HEK293 (cell line): ENCODE measurements around the gene AMMECR1L.
"Not testable (repeated sequence)": the region's sequence is repeated elsewhere in the genome, so short reads cannot be mapped to it uniquely, and the experiment has no call there.

Experiments used
- CTCF ChIA-PET: fragments of 350-600 bp; formaldehyde crosslinking; extraction: SDS; loops from one replicate; lab custom pipeline; 2021; ENCODE audit warnings: antibody characterized with exemption; lab: Yijun Ruan, JAX
- POLR2A ChIA-PET: fragments of 300-600 bp; formaldehyde crosslinking; extraction: SDS; loops from one replicate; lab custom pipeline; 2020; ENCODE audit warnings: antibody characterized with exemption, inconsistent platforms; lab: Yijun Ruan, JAX
- H3K27ac ChIP-seq: fragments of 200-500 bp; sonication (Bioruptor generic); 2 replicates; pipeline ENCODE4 v1.5.1; 2014; ENCODE audit warnings: low read depth, low read length, control low read depth, inconsistent platforms; ENCODE audit errors: extremely low read depth
- H3K36me3 ChIP-seq, 2 experiments: fragments of 200-500 bp in 1 of 2; sonication (Bioruptor generic) in 1 of 2; 1 replicate in 1 of 2; 2 replicates in 1 of 2; pipeline ENCODE4 v1.5.1; 2014 to 2017; ENCODE audit warnings: inconsistent platforms in 2 of 2, low read length in 2 of 2; ENCODE audit not compliant: control insufficient read depth in 2 of 2, insufficient read depth in 1 of 2
- H3K4me1 ChIP-seq: fragments of 200-500 bp; sonication (Bioruptor generic); 2 replicates; pipeline ENCODE4 v1.5.1; 2014; ENCODE audit warnings: mild to moderate bottlenecking, low read length, inconsistent platforms; ENCODE audit not compliant: control insufficient read depth, insufficient read depth
- H3K4me3 ChIP-seq: 2 replicates; pipeline ENCODE4 v1.5.1; 2011; ENCODE audit warnings: low read depth, mild to moderate bottlenecking, control low read depth, low read length, moderate library complexity
- H3K9me3 ChIP-seq: fragments of 200-500 bp; sonication (Bioruptor generic); 2 replicates; pipeline ENCODE4 v1.5.1; 2014; ENCODE audit warnings: low read depth, low read length, inconsistent platforms; ENCODE audit not compliant: control insufficient read depth, insufficient read depth
- EGR2 ChIP-seq: fragments of 450-650 bp; formaldehyde crosslinking; IDR thresholded peaks from 2 replicates; pipeline ENCODE4 v1.5.1; 2016; ENCODE audit warnings: low read depth, missing biosample characterization, missing genetic modification characterization
- GFI1B ChIP-seq: fragments of 450-650 bp; formaldehyde crosslinking; IDR thresholded peaks from 2 replicates; pipeline ENCODE4 v1.5.1; 2016; ENCODE audit warnings: missing biosample characterization, missing genetic modification characterization
- GLI4 ChIP-seq: fragments of 450-650 bp; formaldehyde crosslinking; IDR thresholded peaks from 2 replicates; pipeline ENCODE4 v1.5.1; 2016; ENCODE audit warnings: missing biosample characterization, missing genetic modification characterization
- HOXD13 ChIP-seq: sonication (generic); formaldehyde crosslinking; IDR thresholded peaks from 2 replicates; pipeline ENCODE4 v1.8.0; 2022; ENCODE audit warnings: missing genetic modification reagents, borderline replicate concordance
- KLF1 ChIP-seq: fragments of 450-650 bp; formaldehyde crosslinking; IDR thresholded peaks from 2 replicates; pipeline ENCODE4 v1.5.1; 2016; ENCODE audit warnings: missing biosample characterization, missing genetic modification characterization
- KLF9 ChIP-seq: fragments of 450-650 bp; formaldehyde crosslinking; IDR thresholded peaks from 2 replicates; pipeline ENCODE4 v1.5.1; 2016; ENCODE audit warnings: missing biosample characterization, missing genetic modification characterization, low read depth
- PRDM1 ChIP-seq: fragments of 450-650 bp; formaldehyde crosslinking; IDR thresholded peaks from 2 replicates; pipeline ENCODE4; 2016; ENCODE audit warnings: missing biosample characterization, missing genetic modification characterization
- SP2 ChIP-seq: fragments of 450-650 bp; formaldehyde crosslinking; IDR thresholded peaks from 2 replicates; pipeline ENCODE4 v1.5.1; 2016; ENCODE audit warnings: missing biosample characterization, missing genetic modification characterization
- SP3 ChIP-seq: fragments of 450-650 bp; formaldehyde crosslinking; IDR thresholded peaks from 2 replicates; pipeline ENCODE4 v1.5.1; 2016; ENCODE audit warnings: missing biosample characterization, missing genetic modification characterization
- SP7 ChIP-seq: fragments of 450-650 bp; formaldehyde crosslinking; IDR thresholded peaks from 2 replicates; pipeline ENCODE4 v1.5.1; 2016; ENCODE audit warnings: missing biosample characterization, missing genetic modification characterization
- ZBTB17 ChIP-seq: fragments of 450-650 bp; formaldehyde crosslinking; IDR thresholded peaks from 2 replicates; pipeline ENCODE4 v1.5.1; 2016; ENCODE audit warnings: missing biosample characterization, missing genetic modification characterization
- ZBTB20 ChIP-seq: fragments of 450-650 bp; formaldehyde crosslinking; IDR thresholded peaks from 2 replicates; pipeline ENCODE4 v1.5.1; 2016; ENCODE audit warnings: missing biosample characterization, missing genetic modification characterization
- ZBTB48 ChIP-seq: fragments of 450-650 bp; formaldehyde crosslinking; IDR thresholded peaks from 2 replicates; pipeline ENCODE4 v1.5.1; 2016; ENCODE audit warnings: missing biosample characterization, missing genetic modification characterization
- ZFHX2 ChIP-seq: fragments of 450-650 bp; formaldehyde crosslinking; conservative IDR thresholded peaks from 2 replicates; pipeline ENCODE4 v1.5.1; 2016; ENCODE audit warnings: missing biosample characterization, missing genetic modification characterization
- ZNF335 ChIP-seq: fragments of 450-650 bp; formaldehyde crosslinking; conservative IDR thresholded peaks from 2 replicates; pipeline ENCODE4 v1.5.1; 2016; ENCODE audit warnings: missing biosample characterization, missing genetic modification characterization
- ZNF366 ChIP-seq: fragments of 450-650 bp; formaldehyde crosslinking; conservative IDR thresholded peaks from 2 replicates; pipeline ENCODE4 v1.5.1; 2016; ENCODE audit warnings: missing biosample characterization, missing genetic modification characterization
- ZNF394 ChIP-seq: fragments of 450-650 bp; formaldehyde crosslinking; IDR thresholded peaks from 2 replicates; pipeline ENCODE4 v1.5.1; 2016; ENCODE audit warnings: missing biosample characterization, missing genetic modification characterization, mild to moderate bottlenecking, moderate library complexity, borderline replicate concordance
- ZNF600 ChIP-seq: fragments of 450-650 bp; formaldehyde crosslinking; IDR thresholded peaks from 2 replicates; pipeline ENCODE4 v1.5.1; 2016; ENCODE audit warnings: missing biosample characterization, missing genetic modification characterization
- TF ChIP-seq, protein P1 (sequence below): fragments of 450-650 bp; formaldehyde crosslinking; IDR thresholded peaks from 2 replicates; pipeline ENCODE4 v1.5.1; 2016; ENCODE audit warnings: missing biosample characterization, missing genetic modification characterization
- TF ChIP-seq, protein P2 (sequence below): fragments of 450-650 bp; formaldehyde crosslinking; IDR thresholded peaks from 2 replicates; pipeline ENCODE4 v1.5.1; 2016; ENCODE audit warnings: missing biosample characterization, missing genetic modification characterization
- TF ChIP-seq, protein P3 (sequence below): fragments of 450-650 bp; formaldehyde crosslinking; IDR thresholded peaks from 2 replicates; pipeline ENCODE4 v1.5.1; 2017; ENCODE audit warnings: missing biosample characterization, missing genetic modification characterization

Gene AMMECR1L

DNA sequence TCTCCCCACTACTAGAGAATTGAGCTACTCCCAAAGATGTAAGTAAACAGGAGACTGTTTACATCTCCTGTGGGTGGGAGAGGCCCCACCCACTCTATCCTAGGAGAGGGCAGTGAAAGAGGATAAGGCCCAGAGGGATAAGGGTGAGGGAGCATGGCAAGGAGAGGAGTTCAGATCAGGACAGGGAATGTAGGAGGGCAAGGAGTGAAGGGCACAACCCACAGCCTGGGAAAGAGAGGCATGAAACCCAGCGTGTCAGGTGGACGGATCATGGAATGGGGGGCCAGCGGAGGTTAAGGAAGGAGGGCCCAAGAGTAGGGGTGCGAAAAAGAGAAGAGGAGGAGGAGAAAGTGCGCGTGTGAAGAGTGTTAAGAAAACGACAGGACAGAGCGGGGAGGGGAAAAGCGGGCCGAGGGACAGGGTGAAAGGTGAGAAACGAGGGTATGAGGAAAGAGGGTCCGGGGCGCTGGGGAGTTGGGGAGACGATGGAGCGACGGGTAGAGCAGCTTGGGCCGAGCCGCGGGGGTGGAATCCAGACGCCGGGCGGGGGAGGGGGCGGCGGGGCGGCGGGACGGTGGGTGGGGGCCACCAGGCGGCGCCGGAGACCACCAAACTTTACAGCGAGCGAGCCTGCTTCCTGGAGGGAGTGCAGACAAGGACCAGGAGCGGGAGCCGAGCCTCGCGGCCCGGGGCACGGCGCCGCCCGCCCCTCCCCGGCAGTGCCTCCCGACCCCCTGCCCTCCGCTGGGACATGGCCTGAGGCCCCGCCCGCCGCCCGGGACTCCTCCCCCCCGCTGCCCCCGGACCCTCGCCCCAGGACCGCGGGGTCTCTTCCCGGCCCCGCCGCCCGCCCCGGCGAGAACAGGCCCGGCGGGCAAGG, 655 bp downstream of the AMMECR1L start:
- peak; percentile 84 for TF ChIP-seq KLF1 (tag by site-specific recombination)
- peak; percentile 52; the same call in 1 of the 2 replicates for TF ChIP-seq ZNF600 (tag by site-specific recombination)
- TF ChIP-seq, protein P1, sequence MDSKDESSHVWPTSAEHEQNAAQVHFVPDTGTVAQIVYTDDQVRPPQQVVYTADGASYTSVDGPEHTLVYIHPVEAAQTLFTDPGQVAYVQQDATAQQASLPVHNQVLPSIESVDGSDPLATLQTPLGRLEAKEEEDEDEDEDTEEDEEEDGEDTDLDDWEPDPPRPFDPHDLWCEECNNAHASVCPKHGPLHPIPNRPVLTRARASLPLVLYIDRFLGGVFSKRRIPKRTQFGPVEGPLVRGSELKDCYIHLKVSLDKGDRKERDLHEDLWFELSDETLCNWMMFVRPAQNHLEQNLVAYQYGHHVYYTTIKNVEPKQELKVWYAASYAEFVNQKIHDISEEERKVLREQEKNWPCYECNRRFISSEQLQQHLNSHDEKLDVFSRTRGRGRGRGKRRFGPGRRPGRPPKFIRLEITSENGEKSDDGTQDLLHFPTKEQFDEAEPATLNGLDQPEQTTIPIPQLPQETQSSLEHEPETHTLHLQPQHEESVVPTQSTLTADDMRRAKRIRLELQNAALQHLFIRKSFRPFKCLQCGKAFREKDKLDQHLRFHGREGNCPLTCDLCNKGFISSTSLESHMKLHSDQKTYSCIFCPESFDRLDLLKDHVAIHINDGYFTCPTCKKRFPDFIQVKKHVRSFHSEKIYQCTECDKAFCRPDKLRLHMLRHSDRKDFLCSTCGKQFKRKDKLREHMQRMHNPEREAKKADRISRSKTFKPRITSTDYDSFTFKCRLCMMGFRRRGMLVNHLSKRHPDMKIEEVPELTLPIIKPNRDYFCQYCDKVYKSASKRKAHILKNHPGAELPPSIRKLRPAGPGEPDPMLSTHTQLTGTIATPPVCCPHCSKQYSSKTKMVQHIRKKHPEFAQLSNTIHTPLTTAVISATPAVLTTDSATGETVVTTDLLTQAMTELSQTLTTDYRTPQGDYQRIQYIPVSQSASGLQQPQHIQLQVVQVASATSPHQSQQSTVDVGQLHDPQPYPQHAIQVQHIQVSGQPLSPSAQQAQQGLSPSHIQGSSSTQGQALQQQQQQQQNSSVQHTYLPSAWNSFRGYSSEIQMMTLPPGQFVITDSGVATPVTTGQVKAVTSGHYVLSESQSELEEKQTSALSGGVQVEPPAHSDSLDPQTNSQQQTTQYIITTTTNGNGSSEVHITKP (tag by site-specific recombination): peak; percentile 77
- peak; percentile 50 for TF ChIP-seq SP3 (tag by site-specific recombination)
- peak; percentile 91 for TF ChIP-seq ZBTB17 (tag by site-specific recombination)
- peak; percentile 91 for TF ChIP-seq EGR2 (tag by site-specific recombination)
- peak; percentile 95 for TF ChIP-seq PRDM1 (tag by site-specific recombination)
- TF ChIP-seq ZNF366 (tag by site-specific recombination): peak; percentile 62
- peak; percentile 36; the same call in 1 of the 2 replicates for TF ChIP-seq SP2 (tag by site-specific recombination)
- peak; percentile 24; the same call in 1 of the 2 replicates for TF ChIP-seq ZBTB20 (tag by site-specific recombination)
- TF ChIP-seq ZNF335 (tag by site-specific recombination): peak; percentile 41
- TF ChIP-seq ZNF394 (tag by site-specific recombination): peak; percentile 35; the same call in 1 of the 2 replicates
- peak; percentile 57; the same call in 1 of the 2 replicates for TF ChIP-seq KLF9 (tag by site-specific recombination)
- TF ChIP-seq ZBTB48 (tag by site-specific recombination): peak; percentile 71; the same call in 1 of the 2 replicates
- TF ChIP-seq ZFHX2 (tag by site-specific recombination): peak; percentile 95
- TF ChIP-seq, protein P2, sequence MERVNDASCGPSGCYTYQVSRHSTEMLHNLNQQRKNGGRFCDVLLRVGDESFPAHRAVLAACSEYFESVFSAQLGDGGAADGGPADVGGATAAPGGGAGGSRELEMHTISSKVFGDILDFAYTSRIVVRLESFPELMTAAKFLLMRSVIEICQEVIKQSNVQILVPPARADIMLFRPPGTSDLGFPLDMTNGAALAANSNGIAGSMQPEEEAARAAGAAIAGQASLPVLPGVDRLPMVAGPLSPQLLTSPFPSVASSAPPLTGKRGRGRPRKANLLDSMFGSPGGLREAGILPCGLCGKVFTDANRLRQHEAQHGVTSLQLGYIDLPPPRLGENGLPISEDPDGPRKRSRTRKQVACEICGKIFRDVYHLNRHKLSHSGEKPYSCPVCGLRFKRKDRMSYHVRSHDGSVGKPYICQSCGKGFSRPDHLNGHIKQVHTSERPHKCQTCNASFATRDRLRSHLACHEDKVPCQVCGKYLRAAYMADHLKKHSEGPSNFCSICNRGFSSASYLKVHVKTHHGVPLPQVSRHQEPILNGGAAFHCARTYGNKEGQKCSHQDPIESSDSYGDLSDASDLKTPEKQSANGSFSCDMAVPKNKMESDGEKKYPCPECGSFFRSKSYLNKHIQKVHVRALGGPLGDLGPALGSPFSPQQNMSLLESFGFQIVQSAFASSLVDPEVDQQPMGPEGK (tag by site-specific recombination): peak; percentile 17; the same call in 1 of the 2 replicates
- H3K27ac ChIP-seq: peak overlapping the region; percentile 68
- ChIA-PET POLR2A (interaction anchor here (1.0 to 1.5 kb wide), 3 partner anchors 9 to 28 kb away, joined by 3 to 5 read pairs (median 4); partner anchors contain the start of gene POLR2D), CTCF (interaction anchor here (0.6 to 1.6 kb wide), 3 partner anchors 10 to 367 kb away, joined by 3 to 4 read pairs (median 4); no protein-coding TSS in a partner anchor)
- H3K36me3 ChIP-seq: peaks cover 15 to 39% of the 10 kb centered on the region in 2 experiments
- not testable (repeated sequence) for H3K4me1 ChIP-seq, H3K9me3 ChIP-seq
- H3K4me3 ChIP-seq: peak overlapping the region; percentile 54

GRCh38 chr2:127884436-127884835, 1.3 kb downstream of the AMMECR1L start:
- H3K4me1 ChIP-seq: peaks cover 8% of the 10 kb centered on the region; the same call in 1 of the 2 replicates
- ChIA-PET POLR2A (interaction anchor here (1.0 to 1.5 kb wide), 3 partner anchors 9 to 27 kb away, joined by 3 to 5 read pairs (median 4); partner anchors contain the start of gene POLR2D), CTCF (interaction anchor here (0.6 to 1.6 kb wide), 4 partner anchors 9 to 367 kb away, joined by 3 to 6 read pairs (median 4); no protein-coding TSS in a partner anchor)
- peak overlapping the region; percentile 68 for H3K27ac ChIP-seq
- H3K9me3 ChIP-seq: no peaks in the 10 kb centered on the region
- peak overlapping the region; percentile 54 for H3K4me3 ChIP-seq
- peaks cover 15 to 46% of the 10 kb centered on the region in 2 experiments for H3K36me3 ChIP-seq
- no peak for TF ChIP-seq SP7
- TF ChIP-seq, protein P1 (tag by site-specific recombination): no peak
- no peak for TF ChIP-seq HOXD13 (CRISPR knock-in tag)
- TF ChIP-seq, protein P3, sequence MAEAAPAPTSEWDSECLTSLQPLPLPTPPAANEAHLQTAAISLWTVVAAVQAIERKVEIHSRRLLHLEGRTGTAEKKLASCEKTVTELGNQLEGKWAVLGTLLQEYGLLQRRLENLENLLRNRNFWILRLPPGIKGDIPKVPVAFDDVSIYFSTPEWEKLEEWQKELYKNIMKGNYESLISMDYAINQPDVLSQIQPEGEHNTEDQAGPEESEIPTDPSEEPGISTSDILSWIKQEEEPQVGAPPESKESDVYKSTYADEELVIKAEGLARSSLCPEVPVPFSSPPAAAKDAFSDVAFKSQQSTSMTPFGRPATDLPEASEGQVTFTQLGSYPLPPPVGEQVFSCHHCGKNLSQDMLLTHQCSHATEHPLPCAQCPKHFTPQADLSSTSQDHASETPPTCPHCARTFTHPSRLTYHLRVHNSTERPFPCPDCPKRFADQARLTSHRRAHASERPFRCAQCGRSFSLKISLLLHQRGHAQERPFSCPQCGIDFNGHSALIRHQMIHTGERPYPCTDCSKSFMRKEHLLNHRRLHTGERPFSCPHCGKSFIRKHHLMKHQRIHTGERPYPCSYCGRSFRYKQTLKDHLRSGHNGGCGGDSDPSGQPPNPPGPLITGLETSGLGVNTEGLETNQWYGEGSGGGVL (tag by site-specific recombination): no peak
- TF ChIP-seq GLI4 (tag by site-specific recombination): no peak
- TF ChIP-seq GFI1B (tag by site-specific recombination): no peak
